Ishikawa (cell line): Measurements from ENCODE around the gene SENP6.

Experiments used
- CEBPB ChIP-seq: IDR thresholded peaks from 2 replicates; pipeline ENCODE4 v1.6.1; 2012
- CREB1 ChIP-seq: IDR thresholded peaks from 2 replicates; pipeline ENCODE4 v1.6.1; 2012; ENCODE audit warnings: low read depth
- EGR1 ChIP-seq: IDR thresholded peaks from 2 replicates; pipeline ENCODE4 v1.6.1; 2012
- EP300 ChIP-seq: IDR thresholded peaks from 2 replicates; pipeline ENCODE4 v1.6.1; 2012; ENCODE audit warnings: borderline replicate concordance
- FOXM1 ChIP-seq: IDR thresholded peaks from 2 replicates; pipeline ENCODE4 v1.6.1; 2012; ENCODE audit warnings: low read depth, borderline replicate concordance
- MAX ChIP-seq: IDR thresholded peaks from 2 replicates; pipeline ENCODE4 v1.6.1; 2012
- NFIC ChIP-seq: IDR thresholded peaks from 2 replicates; pipeline ENCODE4 v1.6.1; 2012
- RAD21 ChIP-seq: IDR thresholded peaks from 2 replicates; pipeline ENCODE4 v1.6.1; 2012; ENCODE audit warnings: low read depth
- REST ChIP-seq: IDR thresholded peaks from 2 replicates; pipeline ENCODE4 v1.6.1; 2012; ENCODE audit warnings: low read depth, mild to moderate bottlenecking
- TAF1 ChIP-seq: IDR thresholded peaks from 2 replicates; pipeline ENCODE4 v1.6.1; 2012; ENCODE audit warnings: low read depth, mild to moderate bottlenecking
- TCF12 ChIP-seq: IDR thresholded peaks from 2 replicates; pipeline ENCODE4 v1.6.1; 2012; ENCODE audit warnings: low read depth
- TEAD4 ChIP-seq: IDR thresholded peaks from 2 replicates; pipeline ENCODE4 v1.6.1; 2012
- YY1 ChIP-seq: IDR thresholded peaks from 2 replicates; pipeline ENCODE4 v1.6.1; 2012; ENCODE audit warnings: low read depth
- ZBTB7A ChIP-seq: IDR thresholded peaks from 2 replicates; pipeline ENCODE4 v1.6.1; 2012; ENCODE audit warnings: low read depth
- TF ChIP-seq, protein P1 (sequence below): IDR thresholded peaks from 2 replicates; pipeline ENCODE4 v1.6.1; 2012

The SENP6 gene

GRCh38 chr6:75601304-75602245 lies at the start of gene SENP6:
SENP6 (plus strand) TSS chr6:75601880; CDS start chr6:75602525, 645 bp downstream.
- TF ChIP-seq NFIC (no peak), TEAD4 (no peak), MAX (peak; percentile 47; the same call in 1 of the 2 replicates), TCF12 (no peak; the same call in 1 of the 2 replicates), RAD21 (no peak), EP300 (no peak), REST (no peak), CREB1 (no peak), EGR1 (no peak; the same call in 1 of the 2 replicates), TAF1 (peak; percentile 49; the same call in 1 of the 2 replicates), ZBTB7A (peak; percentile 44; the same call in 1 of the 2 replicates), YY1 (peak; percentile 87), CEBPB (no peak)
- TF ChIP-seq, protein P1, sequence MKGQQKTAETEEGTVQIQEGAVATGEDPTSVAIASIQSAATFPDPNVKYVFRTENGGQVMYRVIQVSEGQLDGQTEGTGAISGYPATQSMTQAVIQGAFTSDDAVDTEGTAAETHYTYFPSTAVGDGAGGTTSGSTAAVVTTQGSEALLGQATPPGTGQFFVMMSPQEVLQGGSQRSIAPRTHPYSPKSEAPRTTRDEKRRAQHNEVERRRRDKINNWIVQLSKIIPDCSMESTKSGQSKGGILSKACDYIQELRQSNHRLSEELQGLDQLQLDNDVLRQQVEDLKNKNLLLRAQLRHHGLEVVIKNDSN = no peak

DNA sequence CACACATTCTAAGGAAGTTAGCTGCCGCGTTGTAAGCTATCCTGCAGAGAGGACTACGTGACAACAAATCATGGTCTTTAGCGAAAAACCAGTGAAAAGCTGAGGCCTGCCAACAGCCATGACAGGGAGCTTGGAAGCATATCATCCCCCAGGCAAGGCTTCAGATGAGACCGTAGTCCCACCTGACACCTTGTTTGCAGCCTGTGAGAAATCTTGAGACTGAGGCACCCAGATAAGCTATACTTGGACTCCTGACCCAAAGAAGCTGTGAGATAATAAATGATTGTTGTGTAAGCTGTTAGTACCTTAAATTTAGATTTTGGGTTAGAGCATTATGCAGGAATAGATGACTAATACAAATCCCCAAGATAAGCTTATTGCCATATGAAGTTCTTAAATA lies 45.4 kb upstream of the SENP6 start:
- TF ChIP-seq RAD21 (no peak), YY1 (no peak), ZBTB7A (no peak), NFIC (no peak), TAF1 (no peak), EGR1 (no peak), TCF12 (no peak), EP300 (no peak), TEAD4 (no peak), REST (no peak), CEBPB (no peak), FOXM1 (no peak), CREB1 (no peak), MAX (no peak)
- TF ChIP-seq, protein P1 = no peak

DNA sequence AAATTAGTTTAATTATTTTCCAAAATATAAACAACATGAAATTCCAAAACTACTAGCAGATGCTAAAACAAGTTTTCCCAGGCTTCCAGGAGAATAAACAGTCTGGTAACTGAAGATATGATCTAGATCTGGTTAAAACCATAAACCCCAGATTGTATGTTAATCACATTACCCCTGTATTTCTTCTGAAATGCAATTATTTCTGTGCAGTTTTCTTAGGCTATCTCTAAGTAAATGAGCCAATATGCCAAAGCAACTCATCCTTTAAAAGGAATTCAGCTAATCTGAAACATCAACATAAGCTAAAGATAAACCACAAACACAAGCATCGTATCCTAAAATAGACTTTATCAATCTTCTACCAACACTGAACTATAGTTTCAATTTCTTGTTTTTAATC lies 44.6 kb upstream of the SENP6 start:
- no peak for TF ChIP-seq MAX
- TF ChIP-seq, protein P1 = no peak
- no peak for TF ChIP-seq ZBTB7A
- TF ChIP-seq TCF12 = no peak
- TF ChIP-seq FOXM1 = no peak
- no peak for TF ChIP-seq CEBPB
- no peak for TF ChIP-seq EGR1
- TF ChIP-seq YY1 = no peak
- TF ChIP-seq CREB1 = no peak
- TF ChIP-seq EP300 = no peak
- no peak for TF ChIP-seq TEAD4
- no peak for TF ChIP-seq REST
- no peak for TF ChIP-seq NFIC
- no peak for TF ChIP-seq TAF1
- TF ChIP-seq RAD21 = no peak
